Measurements from ENCODE around the gene CSRP1. TPM values are rescaled to one million over a fixed set of nuclear protein-coding genes. Genes with fewer than 3 reads are reported as not detected.

CSRP1 gene
- polyA plus RNA-seq, 1 experiment = 957 TPM

DNA sequence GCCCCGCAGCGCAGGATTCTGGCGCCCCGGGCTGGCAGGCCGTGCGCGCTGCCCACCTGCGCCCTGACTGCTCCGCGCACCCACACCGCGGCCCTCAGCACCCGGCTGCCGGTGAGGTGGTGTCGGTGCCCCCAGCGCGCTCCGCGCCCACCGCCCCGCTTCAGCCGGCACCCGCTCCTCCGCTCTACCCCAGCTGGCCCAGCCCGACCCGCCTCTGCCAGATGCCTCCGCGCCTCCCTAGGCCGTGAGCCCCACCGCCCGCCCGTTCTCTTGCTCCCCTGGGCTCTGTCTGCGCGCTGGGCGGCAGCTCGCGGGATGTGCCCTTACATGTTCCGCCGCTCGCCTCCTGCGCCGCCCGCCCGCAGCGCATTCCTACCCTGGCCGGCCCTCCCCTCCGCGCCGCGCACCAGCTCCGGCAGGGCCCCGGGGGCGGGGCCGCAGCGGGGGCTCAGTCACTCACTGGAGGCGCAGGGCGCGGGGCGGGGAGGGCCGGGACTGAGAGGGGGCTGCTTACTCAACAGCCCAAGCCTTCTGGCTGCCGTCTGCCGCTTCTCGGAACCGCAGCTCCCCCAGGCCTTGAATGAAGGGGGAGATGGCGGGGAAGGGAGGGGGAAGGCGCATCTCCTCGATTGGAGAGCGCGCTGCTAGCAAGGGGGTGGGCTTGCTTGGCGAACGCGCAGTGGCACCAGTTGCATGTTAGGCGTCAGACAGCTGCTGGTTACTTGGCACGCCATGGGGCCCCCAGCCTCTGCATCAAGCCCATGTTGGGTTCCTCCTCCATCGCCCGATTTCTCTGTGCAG is 37.9 kb downstream of the CSRP1 start, which contains the start of gene PHLDA3:
PHLDA3 (minus strand) TSS at position 345 of the 801 bp plus-strand sequence. CDS start 402 bp downstream, outside the sequence.
- TF ChIP-seq, protein P1, sequence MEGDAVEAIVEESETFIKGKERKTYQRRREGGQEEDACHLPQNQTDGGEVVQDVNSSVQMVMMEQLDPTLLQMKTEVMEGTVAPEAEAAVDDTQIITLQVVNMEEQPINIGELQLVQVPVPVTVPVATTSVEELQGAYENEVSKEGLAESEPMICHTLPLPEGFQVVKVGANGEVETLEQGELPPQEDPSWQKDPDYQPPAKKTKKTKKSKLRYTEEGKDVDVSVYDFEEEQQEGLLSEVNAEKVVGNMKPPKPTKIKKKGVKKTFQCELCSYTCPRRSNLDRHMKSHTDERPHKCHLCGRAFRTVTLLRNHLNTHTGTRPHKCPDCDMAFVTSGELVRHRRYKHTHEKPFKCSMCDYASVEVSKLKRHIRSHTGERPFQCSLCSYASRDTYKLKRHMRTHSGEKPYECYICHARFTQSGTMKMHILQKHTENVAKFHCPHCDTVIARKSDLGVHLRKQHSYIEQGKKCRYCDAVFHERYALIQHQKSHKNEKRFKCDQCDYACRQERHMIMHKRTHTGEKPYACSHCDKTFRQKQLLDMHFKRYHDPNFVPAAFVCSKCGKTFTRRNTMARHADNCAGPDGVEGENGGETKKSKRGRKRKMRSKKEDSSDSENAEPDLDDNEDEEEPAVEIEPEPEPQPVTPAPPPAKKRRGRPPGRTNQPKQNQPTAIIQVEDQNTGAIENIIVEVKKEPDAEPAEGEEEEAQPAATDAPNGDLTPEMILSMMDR (IDR thresholded peaks at IDR 0.05; ENCODE audit: insufficient read depth, low read depth, low read length) = 0 out of 2 replicates have a peak, but pooled peaks have one; percentile 3
- POLR2A ChIA-PET = interaction anchor here (0.5 to 1.3 kb wide), 6 partner anchors 27 to 425 kb away, joined by 3 to 5 read pairs (median 4); no protein-coding TSS in a partner anchor
- DNase-seq (ENCODE audit: low read depth) = peak; percentile 70

DNA sequence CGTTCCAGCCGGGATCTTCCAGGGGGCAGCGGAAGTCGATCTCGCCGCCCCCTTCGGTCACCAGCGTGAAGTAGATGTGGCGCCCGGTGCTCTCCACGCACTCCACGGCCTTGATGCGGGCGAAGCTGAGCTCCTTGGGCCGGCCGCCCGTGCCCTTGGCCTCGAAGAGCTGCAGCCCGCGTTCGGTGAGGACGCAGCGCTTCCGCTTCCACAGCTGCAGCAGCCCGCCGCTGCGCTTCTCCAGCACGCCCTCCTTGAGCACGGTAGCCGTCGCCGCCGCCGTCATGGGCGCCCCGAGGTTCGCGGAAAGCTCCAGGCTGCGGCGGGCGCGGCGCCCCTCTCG is 38.5 kb downstream of the CSRP1 start:
- Histone ChIP-seq H3K36me3 (ENCODE audit: control insufficient read depth, insufficient read depth, low read length) (peaks cover 14% of the 10 kb centered on the region), H3K27me3 (ENCODE audit: control insufficient read depth, insufficient read depth, low read length) (no peaks in the 10 kb centered on the region), H3K4me3 (ENCODE audit: low read depth, low read length) (peak overlapping the region; percentile 67)
- DNase-seq (ENCODE audit: low read depth) = no peak
- ChIA-PET POLR2A (interaction anchor here (0.5 to 1.3 kb wide), 5 partner anchors 27 to 425 kb away, joined by 3 to 5 read pairs (median 4); no protein-coding TSS in a partner anchor), CTCF (interaction anchor here (1.1 to 5.2 kb wide), 9 partner anchors 10 to 62 kb away, joined by 3 to 34 read pairs (median 9); no protein-coding TSS in a partner anchor)
- TF ChIP-seq, protein P1 (IDR thresholded peaks at IDR 0.05; ENCODE audit: insufficient read depth, low read depth, low read length) = no peak

More for the DNA sequence above, 37.9 kb downstream of the CSRP1 start, which contains the start of gene PHLDA3:
- Histone ChIP-seq H3K27me3 (ENCODE audit: control insufficient read depth, insufficient read depth, low read length) (no peaks in the 10 kb centered on the region), H3K4me3 (ENCODE audit: low read depth, low read length) (peak within 1 kb of the TSS; percentile 67), H3K36me3 (ENCODE audit: control insufficient read depth, insufficient read depth, low read length) (peaks cover 14% of the 10 kb centered on the region)
- CTCF ChIA-PET = interaction anchor here (0.8 to 5.2 kb wide), 12 partner anchors 8 to 61 kb away, joined by 3 to 34 read pairs (median 4); no protein-coding TSS in a partner anchor

GRCh38 chr1:201466492-201466891 is 40.4 kb downstream of the CSRP1 start:
- Histone ChIP-seq H3K27me3 (ENCODE audit: control insufficient read depth, insufficient read depth, low read length) (no peaks in the 10 kb centered on the region), H3K36me3 (ENCODE audit: control insufficient read depth, insufficient read depth, low read length) (peaks cover 14% of the 10 kb centered on the region), H3K4me3 (ENCODE audit: low read depth, low read length) (peak overlapping the region; percentile 67)
- TF ChIP-seq, protein P1 (IDR thresholded peaks at IDR 0.05; ENCODE audit: insufficient read depth, low read depth, low read length) = no peak
- DNase-seq (ENCODE audit: low read depth) = no peak
- ChIA-PET CTCF (interaction anchor here (1.6 to 9.1 kb wide), 4 partner anchors 15 to 45 kb away, joined by 6 to 73 read pairs (median 40); no protein-coding TSS in a partner anchor), POLR2A (interaction anchor here (1.0 kb wide), 1 partner anchor 28 kb away, joined by 3 read pairs; no protein-coding TSS in a partner anchor)

DNA sequence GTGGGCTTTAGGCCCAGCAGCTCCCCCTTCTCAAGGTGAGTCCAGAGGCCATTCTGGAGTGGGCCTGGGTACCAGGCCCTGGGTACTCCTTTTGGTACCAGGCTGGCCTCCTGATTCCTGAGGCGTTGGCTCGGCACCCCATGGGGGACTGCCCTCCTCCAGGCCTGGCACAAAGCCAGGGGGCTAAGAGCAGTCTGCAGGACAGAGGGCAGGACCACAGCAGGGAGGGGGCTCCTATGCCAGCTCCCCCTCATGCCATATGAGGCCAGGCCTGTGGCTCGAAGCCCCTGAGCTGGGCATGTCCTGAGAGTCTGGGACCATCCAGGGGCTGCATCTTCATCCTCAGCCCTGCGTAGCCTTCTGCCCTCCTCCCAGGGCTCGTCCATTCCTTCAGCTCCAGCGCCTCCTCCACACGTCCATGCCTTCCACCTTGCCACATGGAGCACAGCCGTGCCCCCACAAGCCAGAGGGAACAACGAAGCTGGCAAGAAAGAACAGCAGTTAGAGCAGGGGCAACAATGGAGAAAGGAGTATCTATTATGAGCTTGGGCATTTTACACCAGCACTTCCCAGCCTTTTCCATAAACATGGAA is 41.1 kb downstream of the CSRP1 start:
- DNase-seq (ENCODE audit: low read depth) = no peak
- Histone ChIP-seq H3K4me3 (ENCODE audit: low read depth, low read length) (peak overlapping the region; percentile 67), H3K27me3 (ENCODE audit: control insufficient read depth, insufficient read depth, low read length) (no peaks in the 10 kb centered on the region), H3K36me3 (ENCODE audit: control insufficient read depth, insufficient read depth, low read length) (peaks cover 14% of the 10 kb centered on the region)
- TF ChIP-seq, protein P1 (IDR thresholded peaks at IDR 0.05; ENCODE audit: insufficient read depth, low read depth, low read length) = no peak
- CTCF ChIA-PET = interaction anchor here (4.8 to 9.1 kb wide), 3 partner anchors 17 to 46 kb away, joined by 30 to 73 read pairs (median 49); no protein-coding TSS in a partner anchor
- POLR2A ChIA-PET = no interaction called here
